ENCODE results near the gene MEIS2.
A peak's percentile ranks its signal among the peaks of the same experiment; 100 is the strongest.

The MEIS2 gene

GRCh38 chr15:36933255-36933990 lies 166.9 kb downstream of the MEIS2 start:
- DNase-seq (ENCODE audit: low spot score) = no peak

DNA sequence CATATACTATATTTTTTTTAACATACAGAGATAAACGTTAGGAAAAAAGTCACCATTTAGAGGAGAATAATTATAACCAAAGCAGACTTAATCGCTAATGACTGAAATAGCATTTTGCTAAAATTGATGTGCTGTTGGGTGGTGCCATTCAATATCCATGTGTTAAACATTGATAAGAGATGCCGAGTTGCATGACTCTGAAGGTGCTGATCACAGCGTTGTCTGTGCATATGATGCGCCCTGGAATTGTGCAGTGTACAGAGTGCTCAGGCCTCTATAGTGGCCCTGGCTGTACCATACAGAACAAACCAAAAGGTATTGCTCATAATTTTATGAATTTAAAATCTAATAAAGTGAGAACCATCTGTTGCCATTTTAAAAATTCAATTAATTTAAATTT lies 168.3 kb downstream of the MEIS2 start:
- no peak for DNase-seq (ENCODE audit: low spot score)

- DNase-seq (ENCODE audit: low spot score) = no peak
Measured at GRCh38 chr15:36931434-36931833, 168.9 kb downstream of the MEIS2 start.

DNA sequence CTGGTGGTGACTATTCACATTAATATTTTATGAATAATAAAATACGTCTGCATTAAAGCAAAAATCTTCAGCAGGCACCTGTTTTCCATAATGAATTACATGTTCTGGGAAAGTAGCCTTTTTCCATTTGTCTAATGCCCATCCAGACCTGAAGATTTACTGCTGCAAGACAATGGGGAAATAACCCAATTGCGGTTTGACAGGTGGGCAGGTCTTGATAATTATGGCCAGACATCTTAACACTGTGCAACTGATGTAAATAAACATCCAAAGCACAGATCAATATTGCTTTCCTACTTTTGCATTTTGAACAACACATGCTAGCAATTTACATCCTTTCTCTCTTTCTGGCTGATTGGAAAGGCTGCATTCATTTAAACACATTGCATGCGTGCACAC lies 173.9 kb downstream of the MEIS2 start:
- no peak for DNase-seq (ENCODE audit: low spot score)

DNA sequence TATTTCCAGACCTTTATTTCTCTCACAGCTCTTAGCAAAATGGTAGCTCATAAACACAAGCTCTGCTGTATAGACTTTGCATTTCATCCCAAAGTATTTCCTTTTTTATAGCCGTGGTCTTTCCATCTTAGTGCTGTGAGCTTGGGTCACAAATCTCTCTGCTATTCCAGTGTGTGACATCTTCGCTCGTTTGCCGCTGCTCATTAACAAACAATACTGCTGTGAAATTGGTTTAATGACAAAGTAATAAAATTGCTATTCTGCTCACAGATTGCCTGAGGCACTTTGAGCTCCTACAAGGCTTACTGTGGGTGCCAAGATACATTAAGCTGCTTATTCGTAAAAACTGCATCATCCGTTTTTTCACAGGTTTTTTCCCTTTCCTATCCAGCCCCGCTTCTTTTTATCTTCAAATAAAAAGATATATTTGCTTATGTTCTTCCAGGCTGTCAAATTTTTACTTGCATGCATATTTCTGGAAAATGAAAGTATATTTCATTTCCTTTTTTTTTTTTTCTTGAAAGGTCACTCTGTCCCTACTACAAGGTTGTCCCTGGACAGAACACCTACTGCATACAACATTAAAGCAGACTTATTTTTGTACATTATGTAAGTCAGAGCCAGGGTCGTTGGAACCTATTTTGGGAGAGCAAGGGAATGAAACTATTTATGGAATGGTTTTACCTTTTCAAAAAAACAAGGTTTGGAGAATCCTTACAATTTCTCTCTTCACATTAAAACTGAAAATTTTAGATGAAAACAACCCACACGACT lies 174.5 kb downstream of the MEIS2 start:
- no peak for DNase-seq (ENCODE audit: low spot score)

DNA sequence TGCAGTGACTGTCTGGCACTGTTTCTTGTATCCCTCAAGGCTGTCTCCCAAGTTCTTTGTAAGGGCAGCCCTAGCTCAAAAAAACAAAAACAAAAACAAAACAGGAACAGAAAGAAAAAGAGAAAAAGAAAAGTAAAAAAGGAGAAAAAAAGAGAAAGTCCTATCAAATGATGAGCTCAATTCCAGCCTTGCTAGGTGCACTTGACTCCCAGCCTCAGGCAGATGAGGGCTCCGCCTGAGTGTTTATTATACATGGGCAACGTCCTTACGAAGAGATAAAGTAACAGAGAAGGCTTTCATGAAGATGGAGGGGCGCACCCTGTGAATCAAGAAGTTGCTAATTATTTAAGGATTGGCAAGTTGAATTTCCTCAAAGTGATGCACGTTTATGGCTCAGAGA lies 175.3 kb downstream of the MEIS2 start:
- no peak for DNase-seq (ENCODE audit: low spot score)

- DNase-seq (ENCODE audit: low spot score) = no peak
Measured at GRCh38 chr15:36924034-36924433, 176.3 kb downstream of the MEIS2 start.

- no peak for DNase-seq (ENCODE audit: low spot score)
Measured at GRCh38 chr15:36921484-36922091, 178.8 kb downstream of the MEIS2 start.

DNA sequence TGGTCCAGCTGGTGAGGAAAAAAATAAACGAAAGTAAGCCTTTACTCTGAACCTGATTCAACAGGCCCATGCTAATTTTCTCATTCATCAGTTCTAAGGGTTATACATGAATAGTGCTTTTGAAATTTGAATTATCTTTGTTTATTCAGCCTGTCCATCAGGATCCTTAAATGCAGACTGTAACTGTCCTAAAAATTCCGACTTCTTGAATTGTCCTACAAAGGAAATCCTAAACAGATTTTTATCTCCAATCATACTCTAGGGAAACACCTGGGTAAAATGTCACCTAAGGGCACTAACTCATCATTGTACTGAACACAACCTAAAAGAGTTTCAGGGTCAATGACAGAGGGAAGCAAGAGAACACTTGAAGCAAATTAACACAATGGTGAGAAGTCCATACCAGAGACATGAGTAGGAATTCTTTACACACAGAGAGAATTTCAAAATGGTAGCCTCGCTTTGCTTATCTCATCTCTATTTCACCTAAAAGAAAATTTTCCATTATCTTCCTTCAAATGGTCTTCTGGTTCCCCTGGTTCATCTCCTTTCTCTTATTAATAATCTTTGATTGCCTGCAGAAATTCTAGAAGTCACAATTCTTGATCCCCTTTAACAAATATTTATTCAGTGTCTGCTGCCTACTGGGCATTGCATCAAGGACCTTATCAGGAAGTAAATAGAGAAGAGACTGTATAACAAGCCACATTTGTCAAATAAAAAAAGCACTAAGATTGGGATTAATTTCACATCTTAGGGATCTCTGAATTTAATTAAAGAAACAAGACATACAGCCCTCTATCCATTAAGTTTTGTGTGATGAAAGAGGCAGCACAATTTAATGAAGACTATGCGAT lies 182.7 kb downstream of the MEIS2 start:
- DNase-seq (ENCODE audit: low spot score) = no peak

- no peak for DNase-seq (ENCODE audit: low spot score)
Measured at GRCh38 chr15:36914960-36915808, 185.2 kb downstream of the MEIS2 start.

GRCh38 chr15:36914466-36914865 lies 185.9 kb downstream of the MEIS2 start:
- DNase-seq (ENCODE audit: low spot score) = no peak

DNA sequence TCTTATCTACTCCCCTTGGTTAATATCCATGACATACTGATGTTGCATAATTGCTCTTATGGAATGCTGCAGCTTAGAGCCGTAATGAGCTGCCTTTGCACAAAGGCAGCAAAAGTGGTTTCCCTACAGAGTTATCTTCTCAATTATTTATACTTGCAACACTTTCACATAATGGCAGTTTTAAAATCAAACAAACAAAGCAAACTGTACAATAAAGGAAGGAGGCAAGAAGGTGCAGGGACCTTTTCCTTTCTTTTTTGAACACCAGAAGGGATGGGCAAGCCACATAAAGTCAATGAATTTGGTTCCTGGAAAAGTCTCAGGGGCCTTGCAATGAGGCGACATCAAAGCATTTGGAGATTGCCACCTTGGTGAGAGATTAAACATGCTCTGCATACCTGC lies 188.0 kb downstream of the MEIS2 start:
- DNase-seq (ENCODE audit: low spot score) = peak; percentile 36

- DNase-seq (ENCODE audit: low spot score) = peak; percentile 50
Measured at GRCh38 chr15:36911322-36911944, 188.9 kb downstream of the MEIS2 start.

DNA sequence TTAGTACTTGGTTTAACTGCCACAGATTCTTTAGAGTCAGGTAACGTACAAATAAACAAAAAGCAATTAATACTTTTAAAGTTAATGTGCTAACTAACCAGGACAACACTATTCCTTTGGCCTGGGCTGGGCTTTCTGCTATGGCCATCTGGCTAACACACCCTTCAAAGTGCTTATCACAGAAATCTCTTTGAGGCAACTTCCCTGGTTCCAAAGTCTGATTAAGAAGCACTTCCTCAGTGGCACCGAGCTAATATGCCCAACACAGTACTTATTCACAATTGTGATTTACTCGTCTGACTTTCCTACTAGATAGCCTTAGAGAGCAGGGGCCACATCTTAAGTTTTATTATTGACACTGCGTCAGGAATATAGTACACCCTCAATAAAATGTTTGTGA lies 191.4 kb downstream of the MEIS2 start:
- no peak for DNase-seq (ENCODE audit: low spot score)

DNA sequence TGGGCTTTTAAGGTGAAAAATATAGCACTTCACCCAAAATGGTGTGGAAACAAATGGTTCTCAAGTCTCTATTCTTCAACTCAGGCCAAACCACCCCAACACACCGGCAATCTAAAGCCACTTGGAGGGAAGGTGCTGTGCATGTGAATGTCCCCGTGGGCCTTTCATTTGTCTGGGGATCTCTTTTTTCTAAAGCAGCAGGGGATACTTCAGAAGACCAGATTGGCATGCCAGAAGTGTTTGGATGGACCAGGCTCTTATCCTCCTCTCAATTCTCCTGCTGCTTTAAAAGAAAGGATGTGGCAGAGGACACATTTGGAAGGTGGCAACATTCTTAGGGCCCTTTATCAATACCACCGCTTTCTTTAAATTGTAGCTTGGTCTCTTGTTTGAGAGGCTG lies 193.1 kb downstream of the MEIS2 start:
- no peak for DNase-seq (ENCODE audit: low spot score)

DNA sequence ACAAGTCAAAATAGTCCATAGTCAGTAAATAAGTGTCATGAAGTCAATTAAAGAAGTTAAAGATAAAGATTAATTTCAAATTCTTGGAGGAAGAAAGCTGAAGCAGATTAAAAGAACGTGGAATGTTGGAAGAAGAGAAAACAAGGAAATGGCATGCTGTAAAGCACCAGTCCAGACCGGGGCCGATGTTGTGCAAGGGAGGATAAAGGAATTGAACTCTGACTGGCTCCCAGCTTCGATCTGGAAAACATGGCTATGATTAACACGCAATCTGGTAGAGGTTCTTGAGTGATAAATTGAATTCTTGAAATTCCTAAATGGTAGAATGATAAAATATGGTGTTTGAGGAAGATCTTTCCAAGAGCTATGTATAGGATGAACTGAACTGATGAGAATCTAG lies 194.4 kb downstream of the MEIS2 start:
- peak; percentile 83 for DNase-seq (ENCODE audit: low spot score)

- DNase-seq (ENCODE audit: low spot score) = no peak
Measured at GRCh38 chr15:36904715-36905114, 195.6 kb downstream of the MEIS2 start.

DNA sequence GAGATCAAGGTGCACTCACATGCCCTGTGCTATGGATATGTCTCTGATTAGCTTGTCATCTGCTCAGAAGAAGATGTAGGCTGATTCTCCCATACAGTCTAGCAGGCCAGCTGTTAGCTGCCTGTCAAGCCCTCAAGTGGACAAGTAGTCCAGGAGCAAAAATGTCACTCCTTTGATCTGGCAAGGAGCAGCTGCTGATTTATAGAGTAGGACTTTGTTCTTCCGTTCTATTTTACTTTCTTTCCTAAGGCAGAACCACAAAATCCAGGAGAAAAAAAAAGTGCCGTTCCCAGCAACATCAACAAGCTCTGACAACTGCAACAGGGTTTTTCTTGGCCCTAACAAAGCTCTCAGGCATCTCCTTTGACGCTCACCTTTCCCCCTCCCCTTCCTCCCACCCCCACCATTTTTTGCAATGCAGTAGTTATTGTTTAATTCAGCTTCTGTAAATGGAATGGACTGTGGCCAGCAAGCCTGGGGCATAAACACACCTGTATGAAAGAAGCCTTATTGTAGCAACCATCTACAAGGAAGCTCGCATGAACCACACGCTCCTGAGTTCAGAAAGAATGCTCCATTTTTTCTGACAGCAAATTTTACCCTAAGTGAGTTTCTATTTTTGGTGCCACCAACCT lies 196.3 kb downstream of the MEIS2 start:
- no peak for DNase-seq (ENCODE audit: low spot score)

DNA sequence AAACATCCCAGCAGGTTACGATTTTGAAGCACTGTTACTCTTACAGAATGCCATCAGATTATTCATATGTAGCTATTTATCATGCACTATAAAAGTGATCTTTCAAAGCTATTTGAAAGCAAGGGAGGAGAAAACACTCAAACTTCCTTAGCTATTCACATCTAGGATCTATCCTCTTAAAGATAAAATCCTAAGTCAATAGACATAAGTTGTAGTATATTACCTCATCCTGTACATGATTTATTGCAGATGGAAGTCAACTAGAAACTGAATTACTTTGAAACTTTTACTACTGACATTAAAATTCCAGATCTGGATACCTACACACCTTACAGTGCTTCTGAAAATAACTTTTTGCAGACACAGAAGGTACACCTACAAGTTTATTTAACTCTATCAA lies 197.2 kb downstream of the MEIS2 start:
- no peak for DNase-seq (ENCODE audit: low spot score)

DNA sequence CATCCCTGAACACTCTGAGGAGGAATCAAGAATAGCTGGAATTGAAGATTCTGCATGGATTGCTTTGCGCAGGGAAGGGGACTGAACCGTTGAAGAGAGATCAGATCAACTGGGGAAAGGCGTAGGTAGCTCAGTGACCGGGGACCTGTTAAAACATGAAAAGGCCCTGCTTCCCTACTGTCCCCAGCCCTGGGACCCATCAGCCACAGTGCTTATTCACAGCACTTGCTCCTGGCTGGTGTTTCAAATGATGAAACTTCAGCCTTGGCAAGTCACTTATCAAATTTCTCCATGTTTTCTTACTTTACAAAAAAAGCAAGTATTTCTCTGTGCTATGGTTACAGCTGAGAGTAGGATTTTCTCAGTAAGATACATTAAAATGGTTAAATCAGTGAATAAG lies 199.3 kb downstream of the MEIS2 start:
- no peak for DNase-seq (ENCODE audit: low spot score)
